ENCODE measurements around the gene TM9SF2.

TM9SF2 gene

GRCh38 chr13:99501848-99502301 lies 603 bp downstream of the TM9SF2 start:
- H3K4me3 ChIP-seq (ENCODE audit: control insufficient read depth in 1 of 7, extremely low read depth in 1 of 7, insufficient read depth in 4 of 7, low read depth in 2 of 7, low read length in 6 of 7) = peak overlapping the region; percentile 81 to 98 (median 94)
- no peaks in the 10 kb centered on the region for H3K36me3 ChIP-seq (ENCODE audit: control insufficient read depth in 4 of 4, insufficient read depth in 4 of 4, low read length in 3 of 4)
- 0% methylated on average over 11 of the region's 18 CpGs for WGBS (ENCODE audit: insufficient coverage)
- peak in 1 of 3 donors; percentile 36 for DNase-seq
- CTCF ChIA-PET = interaction anchor here (0.9 to 4.2 kb wide), 11 partner anchors 16 to 232 kb away, joined by 3 to 31 read pairs (median 4); no protein-coding TSS in a partner anchor
- H3K27me3 ChIP-seq (replicated peaks in 2 of 5; ENCODE audit: control insufficient read depth in 4 of 5, insufficient read depth in 5 of 5, low read length in 4 of 5) = no peaks in the 10 kb centered on the region
- POLR2A ChIA-PET = no interaction called here
- H3K27ac ChIP-seq (ENCODE audit: insufficient read depth in 1 of 2, low read depth in 1 of 2, low read length in 2 of 2, poor library complexity in 1 of 2, severe bottlenecking in 2 of 2) = peak overlapping the region; percentile 89 to 94
- H3K9me3 ChIP-seq (ENCODE audit: control extremely low read depth in 1 of 5, control insufficient read depth in 4 of 5, insufficient read depth in 2 of 5, low read depth in 1 of 5, low read length in 4 of 5) = no peaks in the 10 kb centered on the region
- H3K4me1 ChIP-seq (ENCODE audit: control extremely low read depth in 1 of 4, control insufficient read depth in 4 of 4, insufficient read depth in 4 of 4, low read length in 3 of 4) = peaks cover 32 to 80% (median 59%) of the 10 kb centered on the region in 4 experiments

DNA sequence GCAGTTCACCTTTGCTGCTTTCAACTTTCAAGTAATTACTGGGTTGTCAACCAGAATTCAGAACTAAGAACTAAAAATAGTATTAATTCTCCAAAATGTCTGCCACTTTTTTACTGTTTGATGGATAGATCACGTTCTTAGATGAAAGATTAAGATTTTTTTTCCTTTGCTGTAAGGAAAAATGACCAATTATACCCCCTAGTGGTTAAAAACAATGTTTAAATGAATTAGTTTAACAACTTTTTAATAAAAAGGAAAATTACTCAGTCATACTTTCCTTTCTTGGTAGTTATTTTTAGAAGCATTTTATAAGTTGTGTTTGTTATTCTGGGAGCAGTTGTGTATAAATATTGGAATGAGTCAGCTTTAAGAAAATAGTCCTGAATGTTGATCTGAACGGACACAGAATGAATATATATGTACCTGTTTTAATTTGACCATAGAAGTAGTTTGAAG lies 4.6 kb downstream of the TM9SF2 start:
- peak; percentile 43 to 66 (median 63) for DNase-seq
- ChIA-PET CTCF (interaction anchor here (1.0 to 5.3 kb wide), 15 partner anchors 9 to 237 kb away, joined by 3 to 42 read pairs (median 4); no protein-coding TSS in a partner anchor), POLR2A (no interaction called here)
- Histone ChIP-seq H3K4me1 (ENCODE audit: control extremely low read depth in 1 of 4, control insufficient read depth in 4 of 4, insufficient read depth in 4 of 4, low read length in 3 of 4) (peaks cover 16 to 66% (median 52%) of the 10 kb centered on the region in 4 experiments), H3K27me3 (replicated peaks in 2 of 5; ENCODE audit: control insufficient read depth in 4 of 5, insufficient read depth in 5 of 5, low read length in 4 of 5) (no peaks in the 10 kb centered on the region), H3K36me3 (ENCODE audit: control insufficient read depth in 4 of 4, insufficient read depth in 4 of 4, low read length in 3 of 4) (peaks cover 2 to 18% (median 12%) of the 10 kb centered on the region in 4 experiments), H3K9me3 (ENCODE audit: control extremely low read depth in 1 of 5, control insufficient read depth in 4 of 5, insufficient read depth in 2 of 5, low read depth in 1 of 5, low read length in 4 of 5) (peaks cover 0 to 12% (median 3%) of the 10 kb centered on the region in 5 experiments), H3K4me3 (ENCODE audit: control insufficient read depth in 1 of 7, extremely low read depth in 1 of 7, insufficient read depth in 4 of 7, low read depth in 2 of 7, low read length in 6 of 7) (peak overlapping the region in 2 of 7 experiments; percentile 39 to 46), H3K27ac (ENCODE audit: insufficient read depth in 1 of 2, low read depth in 1 of 2, low read length in 2 of 2, poor library complexity in 1 of 2, severe bottlenecking in 2 of 2) (peak overlapping the region in 1 of 2 experiments; percentile 44)
- WGBS (ENCODE audit: insufficient coverage) = 75% methylated on average over 1 of the region's 2 CpGs

DNA sequence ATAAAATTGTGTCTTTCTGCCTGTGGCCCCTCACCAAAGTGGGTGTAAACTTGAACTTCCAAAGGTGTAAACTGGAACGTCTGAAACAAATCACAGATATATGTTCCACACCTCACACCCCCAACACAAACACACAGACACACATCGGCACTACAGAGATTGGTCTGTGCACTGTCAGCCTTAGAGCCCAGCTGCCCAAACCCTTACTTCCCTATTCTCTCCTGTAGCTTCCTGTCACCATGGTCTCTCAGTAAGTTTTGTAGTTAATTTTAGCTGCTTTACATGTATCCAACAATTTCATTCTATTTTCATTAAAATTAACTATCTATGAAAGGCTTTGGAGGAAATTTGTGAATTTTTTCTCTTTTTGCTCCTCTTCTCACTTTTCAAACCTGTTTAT lies 5.4 kb downstream of the TM9SF2 start:
- POLR2A ChIA-PET = interaction anchor here (1.3 kb wide), 1 partner anchor 20 kb away, joined by 3 read pairs; no protein-coding TSS in a partner anchor
- 0% methylated on average over 1 of the region's 2 CpGs for WGBS (ENCODE audit: insufficient coverage)
- H3K4me1 ChIP-seq (ENCODE audit: control extremely low read depth in 1 of 4, control insufficient read depth in 4 of 4, insufficient read depth in 4 of 4, low read length in 3 of 4) = peaks cover 15 to 64% (median 52%) of the 10 kb centered on the region in 4 experiments

GRCh38 chr13:99507054-99507453 lies 5.8 kb downstream of the TM9SF2 start:
- POLR2A ChIA-PET = interaction anchor here (1.3 kb wide), 1 partner anchor 19 kb away, joined by 3 read pairs; no protein-coding TSS in a partner anchor
- CTCF ChIA-PET = interaction anchor here (0.8 to 5.3 kb wide), 17 partner anchors 8 to 328 kb away, joined by 3 to 42 read pairs (median 4); no protein-coding TSS in a partner anchor
- Histone ChIP-seq H3K27ac (ENCODE audit: insufficient read depth in 1 of 2, low read depth in 1 of 2, low read length in 2 of 2, poor library complexity in 1 of 2, severe bottlenecking in 2 of 2) (peak overlapping the region in 1 of 2 experiments; percentile 70), H3K27me3 (replicated peaks in 2 of 5; ENCODE audit: control insufficient read depth in 4 of 5, insufficient read depth in 5 of 5, low read length in 4 of 5) (no peaks in the 10 kb centered on the region), H3K9me3 (ENCODE audit: control extremely low read depth in 1 of 5, control insufficient read depth in 4 of 5, insufficient read depth in 2 of 5, low read depth in 1 of 5, low read length in 4 of 5) (peaks cover 0 to 12% (median 3%) of the 10 kb centered on the region in 5 experiments), H3K36me3 (ENCODE audit: control insufficient read depth in 4 of 4, insufficient read depth in 4 of 4, low read length in 3 of 4) (peaks cover 2 to 18% (median 12%) of the 10 kb centered on the region in 4 experiments), H3K4me1 (ENCODE audit: control extremely low read depth in 1 of 4, control insufficient read depth in 4 of 4, insufficient read depth in 4 of 4, low read length in 3 of 4) (peaks cover 15 to 60% (median 49%) of the 10 kb centered on the region in 4 experiments), H3K4me3 (ENCODE audit: control insufficient read depth in 1 of 7, extremely low read depth in 1 of 7, insufficient read depth in 4 of 7, low read depth in 2 of 7, low read length in 6 of 7) (peak overlapping the region in 6 of 7 experiments; percentile 7 to 60 (median 35))
- no CpG with 5 or more reads among the region's 3 CpGs for WGBS (ENCODE audit: insufficient coverage)
- no peak for DNase-seq

More for the DNA sequence above, 5.4 kb downstream of the TM9SF2 start:
- DNase-seq = peak; percentile 61 to 93 (median 88)
- H3K9me3 ChIP-seq (ENCODE audit: control extremely low read depth in 1 of 5, control insufficient read depth in 4 of 5, insufficient read depth in 2 of 5, low read depth in 1 of 5, low read length in 4 of 5) = peaks cover 0 to 12% (median 3%) of the 10 kb centered on the region in 5 experiments
- peaks cover 2 to 18% (median 12%) of the 10 kb centered on the region in 4 experiments for H3K36me3 ChIP-seq (ENCODE audit: control insufficient read depth in 4 of 4, insufficient read depth in 4 of 4, low read length in 3 of 4)
- CTCF ChIA-PET = interaction anchor here (0.8 to 5.3 kb wide), 16 partner anchors 8 to 243 kb away, joined by 3 to 42 read pairs (median 4); no protein-coding TSS in a partner anchor
- H3K4me3 ChIP-seq (ENCODE audit: control insufficient read depth in 1 of 7, extremely low read depth in 1 of 7, insufficient read depth in 4 of 7, low read depth in 2 of 7, low read length in 6 of 7) = peak overlapping the region in 6 of 7 experiments; percentile 7 to 60 (median 36)
- no peaks in the 10 kb centered on the region for H3K27me3 ChIP-seq (replicated peaks in 2 of 5; ENCODE audit: control insufficient read depth in 4 of 5, insufficient read depth in 5 of 5, low read length in 4 of 5)
- peak overlapping the region in 1 of 2 experiments; percentile 70 for H3K27ac ChIP-seq (ENCODE audit: insufficient read depth in 1 of 2, low read depth in 1 of 2, low read length in 2 of 2, poor library complexity in 1 of 2, severe bottlenecking in 2 of 2)

DNA sequence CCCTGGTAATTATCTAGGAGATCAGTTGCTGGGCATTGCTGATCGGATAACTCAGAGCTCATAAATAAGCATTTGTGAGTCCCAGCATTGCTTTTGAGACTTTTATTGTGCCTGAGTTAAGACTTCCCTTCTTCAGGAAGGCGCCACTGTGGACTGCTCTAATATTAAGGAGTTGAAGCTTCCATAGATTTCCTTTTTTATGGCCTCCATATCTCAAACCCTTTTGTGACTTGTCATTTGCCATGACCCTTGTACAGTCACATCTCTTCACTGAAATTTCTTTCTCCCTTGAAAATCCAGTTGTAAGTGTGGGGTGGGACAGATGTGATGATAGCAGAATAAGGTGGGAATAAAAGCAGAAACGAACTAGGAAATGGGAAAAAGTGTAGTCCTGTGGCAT lies 6.3 kb downstream of the TM9SF2 start:
- H3K4me1 ChIP-seq (ENCODE audit: control extremely low read depth in 1 of 4, control insufficient read depth in 4 of 4, insufficient read depth in 4 of 4, low read length in 3 of 4) = peaks cover 15 to 55% (median 44%) of the 10 kb centered on the region in 4 experiments
- DNase-seq = no peak
- H3K27ac ChIP-seq (ENCODE audit: insufficient read depth in 1 of 2, low read depth in 1 of 2, low read length in 2 of 2, poor library complexity in 1 of 2, severe bottlenecking in 2 of 2) = peak overlapping the region in 1 of 2 experiments; percentile 70
- peaks cover 0 to 12% (median 3%) of the 10 kb centered on the region in 5 experiments for H3K9me3 ChIP-seq (ENCODE audit: control extremely low read depth in 1 of 5, control insufficient read depth in 4 of 5, insufficient read depth in 2 of 5, low read depth in 1 of 5, low read length in 4 of 5)
- H3K36me3 ChIP-seq (ENCODE audit: control insufficient read depth in 4 of 4, insufficient read depth in 4 of 4, low read length in 3 of 4) = peaks cover 2 to 18% (median 12%) of the 10 kb centered on the region in 4 experiments
- CTCF ChIA-PET = interaction anchor here (0.9 to 5.3 kb wide), 10 partner anchors 11 to 329 kb away, joined by 3 to 42 read pairs (median 6); no protein-coding TSS in a partner anchor
- peak overlapping the region in 2 of 7 experiments; percentile 5 to 48 for H3K4me3 ChIP-seq (ENCODE audit: control insufficient read depth in 1 of 7, extremely low read depth in 1 of 7, insufficient read depth in 4 of 7, low read depth in 2 of 7, low read length in 6 of 7)
- 44% methylated on average over 2 of the region's 3 CpGs for WGBS (ENCODE audit: insufficient coverage)
- POLR2A ChIA-PET = interaction anchor here (1.3 kb wide), 1 partner anchor 19 kb away, joined by 3 read pairs; no protein-coding TSS in a partner anchor
- no peaks in the 10 kb centered on the region for H3K27me3 ChIP-seq (replicated peaks in 2 of 5; ENCODE audit: control insufficient read depth in 4 of 5, insufficient read depth in 5 of 5, low read length in 4 of 5)

DNA sequence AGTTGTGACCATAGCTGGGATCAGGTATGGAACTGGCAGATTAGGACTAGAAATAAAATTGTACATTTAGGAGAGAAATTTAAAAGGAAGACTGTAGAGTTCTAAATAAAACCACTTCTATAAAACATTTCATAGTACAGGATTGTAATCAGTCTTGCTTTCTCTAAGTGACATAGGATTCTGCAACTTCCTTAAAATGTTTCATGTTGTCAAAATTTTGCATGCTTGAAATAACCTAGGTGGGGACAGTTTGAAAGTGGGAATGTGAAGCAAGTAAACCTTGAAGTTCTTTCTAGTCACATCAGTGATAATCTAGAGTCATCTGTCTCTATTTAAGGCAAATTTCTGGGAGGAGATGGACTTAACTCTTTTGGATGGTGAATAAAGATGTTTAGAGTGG lies 6.7 kb downstream of the TM9SF2 start:
- ChIA-PET POLR2A (no interaction called here), CTCF (interaction anchor here (0.6 to 5.3 kb wide), 7 partner anchors 10 to 244 kb away, joined by 3 to 42 read pairs (median 7); no protein-coding TSS in a partner anchor)
- H3K9me3 ChIP-seq (ENCODE audit: control extremely low read depth in 1 of 5, control insufficient read depth in 4 of 5, insufficient read depth in 2 of 5, low read depth in 1 of 5, low read length in 4 of 5) = peaks cover 0 to 12% (median 3%) of the 10 kb centered on the region in 5 experiments
- H3K4me3 ChIP-seq (ENCODE audit: control insufficient read depth in 1 of 7, extremely low read depth in 1 of 7, insufficient read depth in 4 of 7, low read depth in 2 of 7, low read length in 6 of 7) = peak overlapping the region in 2 of 7 experiments; percentile 4 to 48
- H3K27me3 ChIP-seq (replicated peaks in 2 of 5; ENCODE audit: control insufficient read depth in 4 of 5, insufficient read depth in 5 of 5, low read length in 4 of 5) = no peaks in the 10 kb centered on the region
- H3K36me3 ChIP-seq (ENCODE audit: control insufficient read depth in 4 of 4, insufficient read depth in 4 of 4, low read length in 3 of 4) = peaks cover 2 to 18% (median 12%) of the 10 kb centered on the region in 4 experiments
- peaks cover 15 to 51% (median 42%) of the 10 kb centered on the region in 4 experiments for H3K4me1 ChIP-seq (ENCODE audit: control extremely low read depth in 1 of 4, control insufficient read depth in 4 of 4, insufficient read depth in 4 of 4, low read length in 3 of 4)
- peak in 2 of 3 donors; percentile 55 to 68 for DNase-seq
- H3K27ac ChIP-seq (ENCODE audit: insufficient read depth in 1 of 2, low read depth in 1 of 2, low read length in 2 of 2, poor library complexity in 1 of 2, severe bottlenecking in 2 of 2) = peak overlapping the region in 1 of 2 experiments; percentile 70
